C4-2B (cell line): ENCODE measurements around the gene MEX3B.
A peak's percentile ranks its signal among the peaks of the same experiment; 100 is the strongest.

Experiments
- H3K27ac ChIP-seq: fragments of 450-650 bp; 2 replicates; pipeline ENCODE4 v1.5.1; 2017
- CTCF ChIP-seq: fragments of 450-650 bp; conservative IDR thresholded peaks from 2 replicates; pipeline ENCODE4 v1.5.1; 2017; ENCODE audit warnings: mild to moderate bottlenecking
- ZFX ChIP-seq: fragments of 450-650 bp; IDR thresholded peaks from 2 replicates; pipeline ENCODE4 v1.6.1; 2017

Gene MEX3B

GRCh38 chr15:82080774-82081173 lies 35.0 kb upstream of the MEX3B start:
- TF ChIP-seq ZFX = no peak
- TF ChIP-seq CTCF = no peak
- H3K27ac ChIP-seq = no peak overlapping the region

- H3K27ac ChIP-seq = no peak overlapping the region
Observed at GRCh38 chr15:82079736-82080135, 33.9 kb upstream of the MEX3B start.

GRCh38 chr15:82074610-82075009 lies 28.8 kb upstream of the MEX3B start:
- no peak overlapping the region for H3K27ac ChIP-seq
- no peak for TF ChIP-seq CTCF
- TF ChIP-seq ZFX = no peak

More at GRCh38 chr15:82079736-82080135, 33.9 kb upstream of the MEX3B start:
- no peak for TF ChIP-seq CTCF
- TF ChIP-seq ZFX = no peak

GRCh38 chr15:82072926-82073537 lies 27.2 kb upstream of the MEX3B start:
- TF ChIP-seq ZFX (no peak), CTCF (no peak)
- no peak overlapping the region for H3K27ac ChIP-seq

GRCh38 chr15:82066455-82066854 lies 20.6 kb upstream of the MEX3B start:
- TF ChIP-seq CTCF (no peak), ZFX (no peak)
- H3K27ac ChIP-seq = peak overlapping the region; percentile 91

GRCh38 chr15:82064824-82065223 lies 19.0 kb upstream of the MEX3B start:
- TF ChIP-seq CTCF (no peak), ZFX (no peak)
- H3K27ac ChIP-seq = no peak overlapping the region

GRCh38 chr15:82062479-82063454 lies 16.9 kb upstream of the MEX3B start:
- no peak overlapping the region for H3K27ac ChIP-seq
- no peak for TF ChIP-seq CTCF
- TF ChIP-seq ZFX = no peak
